ENCODE measurements around the gene C1orf216. TPM values are rescaled to one million over a fixed set of nuclear protein-coding genes. Genes with fewer than 3 reads are reported as not detected.
"Not testable (repeated sequence)": the region's sequence is repeated elsewhere in the genome, so short reads cannot be mapped to it uniquely, and the experiment has no call there.

C1orf216 gene
- total RNA-seq, 1 experiment from 2014 or later = 13.4 TPM

DNA sequence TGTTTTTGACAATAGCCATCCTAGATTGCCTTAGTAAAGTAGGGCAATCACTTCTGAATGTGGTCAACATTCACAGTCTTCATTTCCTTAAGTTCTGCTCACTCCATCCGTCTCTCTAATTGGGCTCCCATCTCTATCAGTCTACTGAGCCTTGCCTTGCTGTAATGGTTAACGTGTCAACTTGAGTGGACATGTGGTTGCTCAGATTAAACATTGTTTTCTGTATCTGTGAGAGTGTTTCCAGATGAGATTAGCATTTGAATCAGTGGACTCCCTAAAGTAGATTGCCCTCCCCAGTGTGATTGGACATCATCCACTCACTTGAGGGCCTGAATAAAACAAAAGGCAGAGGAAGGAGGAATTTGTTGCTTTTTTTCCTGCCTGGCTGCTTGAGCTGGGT lies 26.4 kb downstream of the C1orf216 start:
- no peaks in the 10 kb centered on the region for H3K4me1 ChIP-seq (ENCODE audit: insufficient read depth, low read length)
- H3K36me3 ChIP-seq (ENCODE audit: low read depth, low read length) = no peaks in the 10 kb centered on the region
- no peaks in the 10 kb centered on the region for H3K9me2 ChIP-seq (replicated peaks; ENCODE audit: low read length)
- H3K27ac ChIP-seq (ENCODE audit: low read length) = no peak overlapping the region
- H4K20me1 ChIP-seq (ENCODE audit: low read length) = no peaks in the 10 kb centered on the region
- H3K27me3 ChIP-seq (ENCODE audit: low read length) = peaks cover 38% of the 10 kb centered on the region
- BruUV-seq (replicated peaks) = no TSS peak
- H3K9ac ChIP-seq (ENCODE audit: low read length) = no peak overlapping the region
- POLR2A ChIA-PET (ENCODE audit: unreplicated experiment) = no interaction called here
- no peaks in the 10 kb centered on the region for H3K9me3 ChIP-seq (ENCODE audit: low read length)
- no peaks in the 10 kb centered on the region for H3K79me2 ChIP-seq (ENCODE audit: low read length)
- TF ChIP-seq EZH2phosphoT487 (IDR thresholded peaks at IDR 0.05; ENCODE audit: borderline replicate concordance, low read length) (no peak), EZH2 (IDR thresholded peaks at IDR 0.05; ENCODE audit: low read length, unreplicated experiment) (no peak)
- TF ChIP-seq, protein P1, sequence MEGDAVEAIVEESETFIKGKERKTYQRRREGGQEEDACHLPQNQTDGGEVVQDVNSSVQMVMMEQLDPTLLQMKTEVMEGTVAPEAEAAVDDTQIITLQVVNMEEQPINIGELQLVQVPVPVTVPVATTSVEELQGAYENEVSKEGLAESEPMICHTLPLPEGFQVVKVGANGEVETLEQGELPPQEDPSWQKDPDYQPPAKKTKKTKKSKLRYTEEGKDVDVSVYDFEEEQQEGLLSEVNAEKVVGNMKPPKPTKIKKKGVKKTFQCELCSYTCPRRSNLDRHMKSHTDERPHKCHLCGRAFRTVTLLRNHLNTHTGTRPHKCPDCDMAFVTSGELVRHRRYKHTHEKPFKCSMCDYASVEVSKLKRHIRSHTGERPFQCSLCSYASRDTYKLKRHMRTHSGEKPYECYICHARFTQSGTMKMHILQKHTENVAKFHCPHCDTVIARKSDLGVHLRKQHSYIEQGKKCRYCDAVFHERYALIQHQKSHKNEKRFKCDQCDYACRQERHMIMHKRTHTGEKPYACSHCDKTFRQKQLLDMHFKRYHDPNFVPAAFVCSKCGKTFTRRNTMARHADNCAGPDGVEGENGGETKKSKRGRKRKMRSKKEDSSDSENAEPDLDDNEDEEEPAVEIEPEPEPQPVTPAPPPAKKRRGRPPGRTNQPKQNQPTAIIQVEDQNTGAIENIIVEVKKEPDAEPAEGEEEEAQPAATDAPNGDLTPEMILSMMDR (conservative IDR thresholded peaks at IDR 0.05; ENCODE audit: low read depth, low read length) = no peak
- no peak for ATAC-seq
- H3K4me3 ChIP-seq (ENCODE audit: low read length) = no peak overlapping the region
- CTCF ChIA-PET = no interaction called here
- no peak overlapping the region for H2AFZ ChIP-seq (ENCODE audit: low read length)
- DNase-seq = no peak
- intact Hi-C loops (cut with micrococcal nuclease) = no loop called here
- no peak overlapping the region for H3K4me2 ChIP-seq (ENCODE audit: low read length)
- H3F3A ChIP-seq (ENCODE audit: low read length, unreplicated experiment) = no peaks in the 10 kb centered on the region

GRCh38 chr1:35691571-35692220 lies 27.0 kb downstream of the C1orf216 start:
- H4K20me1 ChIP-seq (ENCODE audit: low read length) = no peaks in the 10 kb centered on the region
- TF ChIP-seq, protein P1 (conservative IDR thresholded peaks at IDR 0.05; ENCODE audit: low read depth, low read length) = no peak
- TF ChIP-seq EZH2phosphoT487 (IDR thresholded peaks at IDR 0.05; ENCODE audit: borderline replicate concordance, low read length) (no peak), EZH2 (IDR thresholded peaks at IDR 0.05; ENCODE audit: low read length, unreplicated experiment) (no peak)
- no peak overlapping the region for H3K4me3 ChIP-seq (ENCODE audit: low read length)
- no peak for DNase-seq
- CTCF ChIA-PET = no interaction called here
- peaks cover 39% of the 10 kb centered on the region for H3K27me3 ChIP-seq (ENCODE audit: low read length)
- H3K9ac ChIP-seq (ENCODE audit: low read length) = no peak overlapping the region
- no peaks in the 10 kb centered on the region for H3K9me3 ChIP-seq (ENCODE audit: low read length)
- H3K36me3 ChIP-seq (ENCODE audit: low read depth, low read length) = no peaks in the 10 kb centered on the region
- H2AFZ ChIP-seq (ENCODE audit: low read length) = no peak overlapping the region
- H3K4me2 ChIP-seq (ENCODE audit: low read length) = no peak overlapping the region
- no peaks in the 10 kb centered on the region for H3K4me1 ChIP-seq (ENCODE audit: insufficient read depth, low read length)
- intact Hi-C loops (cut with micrococcal nuclease) = no loop called here
- no peak overlapping the region for H3K27ac ChIP-seq (ENCODE audit: low read length)
- BruUV-seq (replicated peaks) = no TSS peak
- no peaks in the 10 kb centered on the region for H3K79me2 ChIP-seq (ENCODE audit: low read length)
- POLR2A ChIA-PET (ENCODE audit: unreplicated experiment) = interaction anchor here (0.5 kb wide), 1 partner anchor 12 kb away, joined by 4 read pairs; no protein-coding TSS in a partner anchor
- H3F3A ChIP-seq (ENCODE audit: low read length, unreplicated experiment) = no peaks in the 10 kb centered on the region
- ATAC-seq = no peak
- no peaks in the 10 kb centered on the region for H3K9me2 ChIP-seq (replicated peaks; ENCODE audit: low read length)

GRCh38 chr1:35691080-35691479 lies 27.6 kb downstream of the C1orf216 start:
- no peaks in the 10 kb centered on the region for H3K9me3 ChIP-seq (ENCODE audit: low read length)
- no peaks in the 10 kb centered on the region for H3F3A ChIP-seq (ENCODE audit: low read length, unreplicated experiment)
- H3K79me2 ChIP-seq (ENCODE audit: low read length) = no peaks in the 10 kb centered on the region
- H3K36me3 ChIP-seq (ENCODE audit: low read depth, low read length) = no peaks in the 10 kb centered on the region
- DNase-seq (no peak), ATAC-seq (no peak)
- CTCF ChIA-PET = no interaction called here
- H3K27ac ChIP-seq (ENCODE audit: low read length) = no peak overlapping the region
- H4K20me1 ChIP-seq (ENCODE audit: low read length) = no peaks in the 10 kb centered on the region
- no TSS peak for BruUV-seq (replicated peaks)
- H3K4me3 ChIP-seq (ENCODE audit: low read length) = no peak overlapping the region
- no peak for TF ChIP-seq EZH2phosphoT487 (IDR thresholded peaks at IDR 0.05; ENCODE audit: borderline replicate concordance, low read length)
- POLR2A ChIA-PET (ENCODE audit: unreplicated experiment) = interaction anchor here (0.5 kb wide), 1 partner anchor 12 kb away, joined by 4 read pairs; no protein-coding TSS in a partner anchor
- no peaks in the 10 kb centered on the region for H3K4me1 ChIP-seq (ENCODE audit: insufficient read depth, low read length)
- peaks cover 38% of the 10 kb centered on the region for H3K27me3 ChIP-seq (ENCODE audit: low read length)
- no peak overlapping the region for H2AFZ ChIP-seq (ENCODE audit: low read length)
- no peak overlapping the region for H3K4me2 ChIP-seq (ENCODE audit: low read length)
- H3K9me2 ChIP-seq (replicated peaks; ENCODE audit: low read length) = no peaks in the 10 kb centered on the region
- intact Hi-C loops (cut with micrococcal nuclease) = no loop called here
- H3K9ac ChIP-seq (ENCODE audit: low read length) = no peak overlapping the region

DNA sequence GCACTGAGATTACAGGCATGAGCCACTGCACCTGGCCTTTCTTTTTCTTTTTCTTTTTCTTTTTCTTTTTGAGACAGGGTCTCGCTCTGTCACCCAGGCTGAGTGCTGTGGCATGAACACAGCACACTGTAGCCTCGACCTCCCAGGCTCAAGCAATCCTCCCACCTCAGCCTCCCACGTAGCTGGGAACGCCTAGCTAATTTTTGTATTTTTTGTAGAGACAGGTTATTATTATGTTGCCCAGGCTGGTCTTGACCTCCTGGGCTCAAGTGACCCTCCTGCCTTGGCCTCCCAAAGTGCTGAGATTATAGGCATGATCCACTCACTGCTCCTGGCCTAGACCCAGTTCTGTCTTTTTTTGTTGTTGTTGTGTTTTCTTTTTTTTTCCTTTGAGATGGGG lies 28.6 kb downstream of the C1orf216 start:
- CTCF ChIA-PET; H3K9me2 ChIP-seq (replicated peaks; ENCODE audit: low read length); H3K4me3 ChIP-seq (ENCODE audit: low read length); DNase-seq; BruUV-seq (replicated peaks); ATAC-seq; POLR2A ChIA-PET (ENCODE audit: unreplicated experiment); H3K79me2 ChIP-seq (ENCODE audit: low read length); H3K27ac ChIP-seq (ENCODE audit: low read length); H3K9me3 ChIP-seq (ENCODE audit: low read length); H2AFZ ChIP-seq (ENCODE audit: low read length); H3F3A ChIP-seq (ENCODE audit: low read length, unreplicated experiment); intact Hi-C loops (cut with micrococcal nuclease); H4K20me1 ChIP-seq (ENCODE audit: low read length); H3K4me2 ChIP-seq (ENCODE audit: low read length); H3K36me3 ChIP-seq (ENCODE audit: low read depth, low read length); H3K4me1 ChIP-seq (ENCODE audit: insufficient read depth, low read length); H3K9ac ChIP-seq (ENCODE audit: low read length): not testable (repeated sequence)
- peaks cover 33% of the 10 kb centered on the region for H3K27me3 ChIP-seq (ENCODE audit: low read length)
